SK-N-SH treated with all-trans-retinoic acid at 6 μM for 48 hours (cell line): Measurements from ENCODE around the gene AADACL4.

Experiments
- ATAC-seq: fragments of 200-7000 bp; cut with Tn5 transposase; 3 replicates; pipeline ENCODE4 v1.9.1; 2020; ENCODE audit warnings: mild to moderate bottlenecking, moderate library complexity
- ARNTL ChIP-seq: fragments of 450-650 bp; formaldehyde crosslinking; IDR thresholded peaks from 2 replicates; pipeline ENCODE4 v1.5.0; 2020; ENCODE audit warnings: low read depth, mild to moderate bottlenecking, moderate library complexity, borderline replicate concordance
- BACH2 ChIP-seq: fragments of 250-450 bp; sonication (Bioruptor Pico); IDR thresholded peaks from 2 replicates; pipeline ENCODE4 v1.9.0; 2021; ENCODE audit warnings: mild to moderate bottlenecking, borderline replicate concordance
- CREB5 ChIP-seq: fragments of 250-450 bp; sonication (Bioruptor Pico); IDR thresholded peaks from 2 replicates; pipeline ENCODE4 v1.5.1; 2020; ENCODE audit warnings: low read depth, mild to moderate bottlenecking, moderate library complexity
- CSDC2 ChIP-seq: fragments of 250-450 bp; sonication (Bioruptor Pico); IDR thresholded peaks from 2 replicates; pipeline ENCODE4 v1.5.0; 2020; ENCODE audit warnings: mild to moderate bottlenecking, moderate library complexity
- CSRNP3 ChIP-seq: fragments of 250-450 bp; sonication (Bioruptor Pico); IDR thresholded peaks from 2 replicates; pipeline ENCODE4 v1.5.1; 2021; ENCODE audit warnings: mild to moderate bottlenecking, moderate library complexity
- ESRRG ChIP-seq: fragments of 250-450 bp; sonication (Bioruptor Pico); IDR thresholded peaks from 2 replicates; pipeline ENCODE4 v1.6.1; 2021; ENCODE audit warnings: mild to moderate bottlenecking
- GLIS3 ChIP-seq: fragments of 250-450 bp; sonication (Bioruptor Pico); IDR thresholded peaks from 2 replicates; pipeline ENCODE4 v1.5.0; 2020; ENCODE audit warnings: mild to moderate bottlenecking, moderate library complexity
- ISL1 ChIP-seq: fragments of 250-450 bp; sonication (Bioruptor Pico); IDR thresholded peaks from 2 replicates; pipeline ENCODE4 v2.1.2; 2022; ENCODE audit warnings: mild to moderate bottlenecking, moderate library complexity
- OSR1 ChIP-seq: fragments of 250-450 bp; sonication (Bioruptor Pico); IDR thresholded peaks from 2 replicates; pipeline ENCODE4 v1.8.0; 2022; ENCODE audit warnings: moderate library complexity, mild to moderate bottlenecking, inconsistent platforms
- PATZ1 ChIP-seq: fragments of 250-450 bp; sonication (Bioruptor Pico); IDR thresholded peaks from 2 replicates; pipeline ENCODE4 v1.8.0; 2020; ENCODE audit warnings: mild to moderate bottlenecking, moderate library complexity, borderline replicate concordance
- POU6F1 ChIP-seq: fragments of 250-450 bp; sonication (Bioruptor Pico); IDR thresholded peaks from 2 replicates; pipeline ENCODE4 v1.8.0; 2021; ENCODE audit warnings: low read depth, mild to moderate bottlenecking, moderate library complexity, borderline replicate concordance
- PPARA ChIP-seq: fragments of 250-450 bp; sonication (Bioruptor Pico); IDR thresholded peaks from 2 replicates; pipeline ENCODE4 v1.5.0; 2020; ENCODE audit warnings: mild to moderate bottlenecking, borderline replicate concordance
- RARB ChIP-seq: fragments of 250-450 bp; sonication (Bioruptor Pico); IDR thresholded peaks from 2 replicates; pipeline ENCODE4 v1.8.0; 2021; ENCODE audit warnings: mild to moderate bottlenecking, moderate library complexity
- SNAI2 ChIP-seq: fragments of 250-450 bp; sonication (Bioruptor Pico); IDR thresholded peaks from 2 replicates; pipeline ENCODE4 v1.5.0; 2020; ENCODE audit warnings: mild to moderate bottlenecking, moderate library complexity
- TCF4 ChIP-seq: fragments of 250-450 bp; sonication (Bioruptor Pico); IDR thresholded peaks from 2 replicates; pipeline ENCODE4 v1.8.0; 2021; ENCODE audit warnings: mild to moderate bottlenecking, moderate library complexity, borderline replicate concordance
- TOX ChIP-seq: fragments of 250-450 bp; sonication (Bioruptor Pico); IDR thresholded peaks from 2 replicates; pipeline ENCODE4 v1.8.0; 2021; ENCODE audit warnings: mild to moderate bottlenecking, moderate library complexity, borderline replicate concordance
- TSHZ2 ChIP-seq: fragments of 250-450 bp; sonication (Bioruptor Pico); IDR thresholded peaks from 2 replicates; pipeline ENCODE4 v1.5.0; 2020; ENCODE audit warnings: mild to moderate bottlenecking, moderate library complexity
- ZC3H10 ChIP-seq: fragments of 250-450 bp; sonication (Bioruptor Pico); IDR thresholded peaks from 2 replicates; pipeline ENCODE4 v1.5.1; 2021; ENCODE audit warnings: mild to moderate bottlenecking, moderate library complexity
- ZFP3 ChIP-seq: fragments of 250-450 bp; sonication (Bioruptor Pico); IDR thresholded peaks from 2 replicates; pipeline ENCODE4 v1.5.0; 2020; ENCODE audit warnings: mild to moderate bottlenecking, moderate library complexity
- ZFP30 ChIP-seq: fragments of 450-650 bp; formaldehyde crosslinking; IDR thresholded peaks from 2 replicates; pipeline ENCODE4 v1.5.0; 2022; ENCODE audit warnings: mild to moderate bottlenecking, moderate library complexity
- ZNF565 ChIP-seq: fragments of 450-650 bp; formaldehyde crosslinking; conservative IDR thresholded peaks from 2 replicates; pipeline ENCODE4 v1.5.0; 2020; ENCODE audit warnings: low read depth, mild to moderate bottlenecking, moderate library complexity
- ZNF70 ChIP-seq: fragments of 450-650 bp; formaldehyde crosslinking; IDR thresholded peaks from 2 replicates; pipeline ENCODE4 v1.5.0; 2020; ENCODE audit warnings: mild to moderate bottlenecking, moderate library complexity
- ZNF8 ChIP-seq: fragments of 450-650 bp; formaldehyde crosslinking; IDR thresholded peaks from 2 replicates; pipeline ENCODE4 v1.5.0; 2020; ENCODE audit warnings: mild to moderate bottlenecking, moderate library complexity

Gene AADACL4

GRCh38 chr1:12594966-12595756 lies 48.7 kb upstream of the AADACL4 start:
- TF ChIP-seq TCF4 (no peak; the same call in 1 of the 2 replicates), ZFP30 (CRISPR knock-in tag) (0 out of 2 replicates have a peak, but pooled peaks have one; percentile 36), SNAI2 (peak; percentile 97), ZFP3 (peak; percentile 83), GLIS3 (0 out of 2 replicates have a peak, but pooled peaks have one; percentile 54), ZNF8 (CRISPR knock-in tag) (peak; percentile 70), PPARA (CRISPR knock-in tag) (0 out of 2 replicates have a peak, but pooled peaks have one; percentile 20), PATZ1 (CRISPR knock-in tag) (no peak), ZNF565 (CRISPR knock-in tag) (peak; percentile 85), TSHZ2 (peak; percentile 75), ARNTL (CRISPR knock-in tag) (peak; percentile 24; the same call in 1 of the 2 replicates), ISL1 (peak; percentile 45), ESRRG (CRISPR knock-in tag) (peak; percentile 83; the same call in 1 of the 2 replicates), CSRNP3 (CRISPR knock-in tag) (no peak), POU6F1 (CRISPR knock-in tag) (peak; percentile 22; the same call in 1 of the 2 replicates), CSDC2 (CRISPR knock-in tag) (peak; percentile 96; the same call in 1 of the 2 replicates), ZNF70 (CRISPR knock-in tag) (peak; percentile 49; the same call in 1 of the 2 replicates), TOX (CRISPR knock-in tag) (no peak), RARB (CRISPR knock-in tag) (no peak), CREB5 (CRISPR knock-in tag) (no peak), BACH2 (CRISPR knock-in tag) (0 out of 2 replicates have a peak, but pooled peaks have one; percentile 49), OSR1 (CRISPR knock-in tag) (0 out of 2 replicates have a peak, but pooled peaks have one; percentile 60), ZC3H10 (CRISPR knock-in tag) (no peak)
- ATAC-seq, result peak; percentile 58

- TF ChIP-seq ESRRG (CRISPR knock-in tag), result no peak
- no peak for TF ChIP-seq ZNF565 (CRISPR knock-in tag)
- TF ChIP-seq RARB (CRISPR knock-in tag), result no peak
- TF ChIP-seq ZC3H10 (CRISPR knock-in tag), result no peak
- no peak for TF ChIP-seq PPARA (CRISPR knock-in tag)
- TF ChIP-seq CSRNP3 (CRISPR knock-in tag), result no peak
- no peak for TF ChIP-seq CREB5 (CRISPR knock-in tag)
- TF ChIP-seq PATZ1 (CRISPR knock-in tag), result no peak
- TF ChIP-seq GLIS3, result no peak
- peak; percentile 15; the same call in 2 of the 3 replicates for ATAC-seq
These were observed 48.2 kb upstream of the AADACL4 start for GRCh38 chr1:12595757-12596006.
